GM19351 (cell line): ENCODE results near the gene GBA3.

Experiments used
- ATAC-seq: cut with Tn5 transposase; IDR thresholded peaks from one replicate; pipeline ENCODE4 v1.9.1; 2021; ENCODE audit warnings: mild to moderate bottlenecking, moderate library complexity; ENCODE audit not compliant: unreplicated experiment

GBA3 gene

GRCh38 chr4:22689428-22689827 is 3.3 kb upstream of the GBA3 start:
- no peak for ATAC-seq

GRCh38 chr4:22695029-22695428 is 2.3 kb downstream of the GBA3 start:
- no peak for ATAC-seq

- ATAC-seq = no peak
Observed at GRCh38 chr4:22695917-22696316, 3.2 kb downstream of the GBA3 start.

GRCh38 chr4:22703912-22704311 is 11.2 kb downstream of the GBA3 start:
- ATAC-seq = no peak

- ATAC-seq = no peak
Observed at GRCh38 chr4:22707390-22707789, 14.7 kb downstream of the GBA3 start.

- no peak for ATAC-seq
Observed at GRCh38 chr4:22708961-22709360, 16.2 kb downstream of the GBA3 start.

GRCh38 chr4:22712105-22712504 is 19.4 kb downstream of the GBA3 start:
- no peak for ATAC-seq

GRCh38 chr4:22712529-22712928 is 19.8 kb downstream of the GBA3 start:
- ATAC-seq = no peak

- no peak for ATAC-seq
Observed at GRCh38 chr4:22713841-22714240, 21.1 kb downstream of the GBA3 start.

- no peak for ATAC-seq
Observed at GRCh38 chr4:22719218-22719617, 26.5 kb downstream of the GBA3 start.

GRCh38 chr4:22720091-22720490 is 27.4 kb downstream of the GBA3 start:
- no peak for ATAC-seq

GRCh38 chr4:22721204-22721603 is 28.5 kb downstream of the GBA3 start:
- ATAC-seq = no peak

- ATAC-seq = no peak
Observed at GRCh38 chr4:22730021-22730420, 37.3 kb downstream of the GBA3 start.

GRCh38 chr4:22733816-22734215 is 41.1 kb downstream of the GBA3 start:
- no peak for ATAC-seq

GRCh38 chr4:22736912-22737311 is 44.2 kb downstream of the GBA3 start:
- no peak for ATAC-seq

GRCh38 chr4:22739968-22740367 is 47.2 kb downstream of the GBA3 start:
- no peak for ATAC-seq

- no peak for ATAC-seq
Observed at GRCh38 chr4:22741744-22742143, 49.0 kb downstream of the GBA3 start.

- ATAC-seq = no peak
Observed at GRCh38 chr4:22743290-22743689, 50.6 kb downstream of the GBA3 start.

- ATAC-seq = no peak
Observed at GRCh38 chr4:22744478-22745062, 51.8 kb downstream of the GBA3 start.

- ATAC-seq = no peak
Observed at GRCh38 chr4:22745234-22745633, 52.5 kb downstream of the GBA3 start.

- no peak for ATAC-seq
Observed at GRCh38 chr4:22754116-22754515, 61.4 kb downstream of the GBA3 start.

GRCh38 chr4:22762548-22762947 is 69.8 kb downstream of the GBA3 start:
- no peak for ATAC-seq

GRCh38 chr4:22764183-22764582 is 71.4 kb downstream of the GBA3 start:
- no peak for ATAC-seq
